GM21381 (cell line): ENCODE data around the gene NPAS1.
"Not testable (repeated sequence)": the region's sequence is repeated elsewhere in the genome, so short reads cannot be mapped to it uniquely, and the experiment has no call there.

Experiments
- ATAC-seq: cut with Tn5 transposase; IDR thresholded peaks from one replicate; pipeline ENCODE4 v1.9.1; 2021; ENCODE audit warnings: mild to moderate bottlenecking, moderate library complexity; ENCODE audit not compliant: unreplicated experiment

The NPAS1 gene

DNA sequence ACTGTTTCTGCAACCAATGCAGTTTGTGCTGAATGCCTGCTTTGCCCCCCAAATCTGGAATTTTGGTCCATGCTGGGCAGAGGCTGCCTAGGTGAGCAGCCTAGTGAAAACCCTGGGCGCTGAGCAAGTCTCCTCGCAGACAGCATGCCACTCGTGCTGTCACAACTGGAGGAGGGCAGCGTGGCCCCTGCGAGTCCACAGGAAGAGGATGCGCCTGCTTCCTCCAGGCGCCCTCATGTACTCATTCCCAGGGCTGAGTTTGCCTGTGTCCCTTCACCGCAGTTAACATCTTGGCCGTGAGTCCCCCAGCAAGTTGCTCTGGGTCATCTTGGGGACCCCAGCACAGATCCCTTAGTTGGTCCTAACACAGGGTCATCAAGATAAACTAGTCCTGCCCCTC, 55.0 kb downstream of the NPAS1 start:
- ATAC-seq = no peak

DNA sequence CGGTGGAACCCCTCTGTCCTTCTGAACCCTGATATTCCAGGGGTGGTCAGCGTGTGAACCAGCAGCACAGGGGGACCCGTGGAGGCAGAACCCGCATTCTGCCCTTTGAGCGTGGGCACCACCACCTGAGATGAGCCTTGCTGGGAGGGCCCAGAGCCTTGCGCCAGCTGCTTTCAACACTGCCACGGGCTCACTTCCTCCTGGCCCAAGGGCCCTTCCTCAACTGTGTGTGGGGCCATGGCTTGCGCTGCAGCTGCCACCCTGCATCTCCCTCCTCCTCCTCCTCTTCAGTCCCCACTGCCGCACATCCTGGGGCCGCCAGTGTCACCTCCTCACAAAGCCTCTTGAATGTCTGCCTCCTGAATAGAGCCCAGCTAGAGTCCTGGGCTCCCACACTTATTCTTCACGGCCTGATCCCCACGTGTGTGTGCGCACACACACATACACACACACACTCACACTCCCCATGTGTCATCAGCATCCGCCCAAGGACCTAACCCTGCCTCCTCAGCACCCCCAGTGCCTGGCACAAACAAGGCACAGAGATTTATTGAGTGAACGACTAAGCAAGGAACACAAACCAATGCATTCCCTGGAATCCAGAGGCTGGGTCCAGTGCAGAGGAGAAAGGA, 55.7 kb downstream of the NPAS1 start:
- no peak for ATAC-seq

DNA sequence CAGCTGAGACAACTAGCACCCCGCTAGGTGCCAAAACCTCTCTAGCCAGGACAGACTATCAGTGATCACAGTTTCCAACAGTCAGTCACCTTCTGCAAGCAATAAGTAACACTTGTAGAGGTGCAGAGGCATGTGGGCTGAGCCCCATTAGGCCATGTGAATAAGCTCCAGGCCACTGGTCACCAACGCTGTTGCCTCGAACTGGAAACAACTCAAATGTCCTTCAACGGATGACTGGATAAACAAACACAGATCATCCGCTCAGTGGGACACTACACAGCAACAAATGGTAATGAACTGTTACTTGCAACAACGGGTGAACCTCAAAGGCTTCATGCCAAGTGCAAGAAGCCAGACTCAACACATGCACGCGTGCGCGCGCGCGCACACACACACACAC, 56.3 kb downstream of the NPAS1 start:
- ATAC-seq = no peak

DNA sequence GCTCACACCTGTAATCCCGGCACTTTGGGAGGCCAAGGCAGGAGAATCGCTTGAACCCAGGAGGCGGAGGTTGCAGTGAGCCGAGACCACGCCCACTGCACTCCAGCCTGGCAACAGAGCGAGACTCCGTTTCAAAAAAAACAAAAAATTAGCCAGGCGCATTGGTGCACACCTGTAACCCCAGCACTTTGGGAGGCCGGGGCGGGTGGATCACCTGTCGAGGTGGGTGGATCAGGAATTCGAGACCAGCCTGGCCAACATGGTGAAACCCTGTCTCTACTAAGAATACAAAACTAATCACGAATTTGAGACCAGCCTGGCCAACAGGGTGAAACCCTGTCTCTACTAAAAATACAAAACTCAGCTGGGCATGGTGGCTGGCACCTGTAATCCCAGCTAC, 58.7 kb downstream of the NPAS1 start:
- ATAC-seq = not testable (repeated sequence)

DNA sequence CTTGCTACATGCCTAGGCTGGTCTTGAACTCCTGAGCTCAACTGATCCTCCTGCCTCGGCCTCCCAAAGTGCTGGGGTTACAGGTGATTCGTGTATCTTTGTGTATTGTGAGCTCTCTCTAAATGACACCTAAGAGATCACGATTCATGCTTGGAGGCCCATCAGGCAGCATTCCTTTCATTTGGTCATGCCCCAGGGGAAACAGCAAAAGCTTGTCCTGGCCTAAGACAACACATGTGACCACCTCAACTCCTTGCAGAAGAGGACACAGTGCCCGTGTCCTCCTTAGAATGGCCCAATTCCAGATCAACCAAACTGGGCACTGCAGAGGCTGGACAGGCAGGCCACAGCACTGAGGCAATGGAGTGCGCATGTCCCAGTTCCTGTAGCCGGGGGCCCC, 61.5 kb downstream of the NPAS1 start:
- ATAC-seq = no peak

DNA sequence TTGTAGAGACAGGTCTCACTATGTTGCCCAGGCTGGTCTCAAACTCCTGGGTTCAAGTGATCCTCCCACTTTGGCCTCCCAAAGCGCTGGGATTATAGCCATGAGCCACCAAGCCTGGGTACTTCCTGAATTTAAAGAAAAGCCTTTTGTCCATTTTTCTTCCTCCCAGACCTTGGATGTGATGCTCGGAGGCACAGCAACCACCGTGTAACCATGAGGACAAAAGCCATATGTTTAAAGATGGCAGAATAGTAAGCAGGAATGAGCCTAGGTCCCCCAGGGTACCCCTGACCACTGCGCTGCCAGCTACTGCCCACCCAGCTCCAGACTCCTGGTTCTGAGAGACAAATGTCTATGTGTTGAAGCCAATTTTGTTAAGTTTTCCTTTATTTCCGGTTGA, 62.9 kb downstream of the NPAS1 start:
- ATAC-seq = no peak

DNA sequence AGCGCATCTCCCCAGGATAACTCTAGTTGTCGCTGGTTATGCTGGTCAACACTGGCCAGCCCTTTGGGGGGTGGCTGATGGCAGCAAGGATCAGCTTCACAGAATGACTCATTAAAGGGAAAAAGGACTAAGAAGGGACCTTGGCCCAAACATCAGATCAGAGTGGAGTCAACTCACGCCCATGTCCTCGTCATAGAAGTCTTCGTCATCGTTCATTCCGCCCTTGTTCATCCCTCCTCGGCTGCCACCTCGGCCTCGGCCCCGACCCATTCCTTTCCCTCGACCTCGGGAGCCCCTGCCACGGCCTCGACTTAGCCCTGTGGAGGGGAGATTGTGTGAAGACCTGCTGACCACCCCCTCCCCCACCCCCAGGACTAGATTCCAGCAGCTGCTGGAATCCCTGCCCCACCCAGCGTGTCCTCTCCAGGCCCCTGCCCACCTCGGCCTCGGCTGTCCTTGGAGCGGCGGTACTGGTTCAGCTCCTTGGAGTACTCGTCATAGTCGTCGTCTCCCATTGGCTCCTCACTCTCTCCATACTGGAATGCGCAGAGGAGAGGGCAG, 65.3 kb downstream of the NPAS1 start:
- ATAC-seq = no peak

DNA sequence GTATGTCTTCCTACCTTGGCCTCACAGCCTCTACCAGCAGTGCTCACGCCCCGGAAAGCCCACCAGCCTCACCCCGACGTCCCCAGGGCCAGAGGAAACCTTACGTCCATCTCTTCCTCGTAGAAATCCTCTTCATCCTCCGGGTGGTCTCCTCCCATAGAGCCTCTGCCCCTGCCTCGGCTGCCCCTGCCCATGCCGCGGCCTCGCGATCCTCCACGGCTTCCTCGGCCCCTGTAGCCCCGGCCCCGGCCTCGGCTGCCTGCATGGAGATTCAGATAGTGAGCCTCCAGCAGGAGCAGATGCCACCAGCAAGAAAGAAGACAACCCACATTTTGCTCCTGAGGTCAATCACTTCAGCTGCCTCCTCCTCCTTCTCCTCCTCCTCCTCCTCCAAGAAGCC, 66.6 kb downstream of the NPAS1 start:
- ATAC-seq = no peak

DNA sequence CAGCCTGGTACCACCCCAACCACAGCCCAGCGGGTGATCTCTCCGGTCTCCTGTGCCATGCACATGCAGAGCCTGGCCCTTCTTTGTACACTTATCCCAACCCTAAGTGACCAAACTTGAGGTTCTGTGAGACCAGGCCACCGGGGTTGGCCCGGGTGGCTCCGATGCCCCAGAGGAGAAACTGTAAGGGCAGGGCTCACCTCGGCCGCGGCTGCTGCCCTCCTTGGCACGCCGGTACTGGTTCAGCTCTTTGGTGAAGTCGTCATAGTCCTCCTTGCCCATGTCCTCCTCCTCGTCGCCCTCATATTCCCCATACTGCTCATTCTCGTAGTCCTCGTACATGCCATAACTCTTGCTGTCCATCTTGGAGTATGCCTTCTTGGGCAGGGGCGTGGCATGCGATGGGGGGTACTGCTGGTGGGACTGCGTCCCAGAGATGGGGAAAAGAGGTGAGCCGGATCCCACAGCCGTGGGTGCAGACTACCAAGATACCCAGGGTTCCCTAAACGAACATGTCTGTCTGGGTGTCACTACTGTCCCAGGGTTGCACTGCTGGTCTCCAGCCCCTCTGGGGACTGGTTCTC, 70.2 kb downstream of the NPAS1 start:
- no peak for ATAC-seq

DNA sequence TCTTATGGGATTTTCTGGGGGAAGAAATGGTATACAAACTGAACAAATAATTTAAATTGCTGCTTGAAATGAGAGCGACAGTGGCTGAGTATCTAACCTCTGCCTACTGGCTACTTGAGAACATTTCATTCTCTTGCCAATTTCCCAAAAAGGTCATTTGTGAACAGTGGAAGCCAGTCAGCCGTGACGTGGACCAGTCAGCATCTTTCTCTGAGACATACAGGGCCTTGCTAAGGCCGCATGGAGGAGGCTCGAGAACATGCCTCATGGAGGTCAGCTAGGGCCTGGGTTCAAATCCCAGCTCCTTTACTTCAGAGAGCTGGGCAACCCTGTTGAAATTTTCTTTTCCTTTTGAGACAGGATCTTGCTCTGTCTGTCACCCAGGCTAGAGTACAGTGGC, 73.6 kb downstream of the NPAS1 start:
- ATAC-seq = peak; percentile 7

DNA sequence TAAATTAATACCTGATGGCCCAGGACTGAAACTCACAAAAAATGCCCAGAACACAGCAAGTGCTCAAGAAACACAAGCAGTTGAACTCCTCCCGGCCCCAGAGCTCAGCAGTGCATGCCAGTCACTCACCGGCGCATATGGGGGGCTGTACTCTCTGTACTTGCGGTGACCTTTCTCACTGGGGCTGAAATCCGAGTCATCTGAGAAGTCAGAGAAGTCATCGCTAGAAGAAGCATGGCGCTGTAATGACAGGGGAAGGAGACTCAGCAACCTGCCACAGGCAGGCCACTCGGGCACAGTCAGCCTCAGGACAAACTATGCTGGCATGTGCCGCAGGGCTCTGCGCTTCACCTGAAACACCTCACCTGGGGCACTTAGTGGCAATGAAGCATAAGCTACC, 74.2 kb downstream of the NPAS1 start:
- ATAC-seq = peak; percentile 52

DNA sequence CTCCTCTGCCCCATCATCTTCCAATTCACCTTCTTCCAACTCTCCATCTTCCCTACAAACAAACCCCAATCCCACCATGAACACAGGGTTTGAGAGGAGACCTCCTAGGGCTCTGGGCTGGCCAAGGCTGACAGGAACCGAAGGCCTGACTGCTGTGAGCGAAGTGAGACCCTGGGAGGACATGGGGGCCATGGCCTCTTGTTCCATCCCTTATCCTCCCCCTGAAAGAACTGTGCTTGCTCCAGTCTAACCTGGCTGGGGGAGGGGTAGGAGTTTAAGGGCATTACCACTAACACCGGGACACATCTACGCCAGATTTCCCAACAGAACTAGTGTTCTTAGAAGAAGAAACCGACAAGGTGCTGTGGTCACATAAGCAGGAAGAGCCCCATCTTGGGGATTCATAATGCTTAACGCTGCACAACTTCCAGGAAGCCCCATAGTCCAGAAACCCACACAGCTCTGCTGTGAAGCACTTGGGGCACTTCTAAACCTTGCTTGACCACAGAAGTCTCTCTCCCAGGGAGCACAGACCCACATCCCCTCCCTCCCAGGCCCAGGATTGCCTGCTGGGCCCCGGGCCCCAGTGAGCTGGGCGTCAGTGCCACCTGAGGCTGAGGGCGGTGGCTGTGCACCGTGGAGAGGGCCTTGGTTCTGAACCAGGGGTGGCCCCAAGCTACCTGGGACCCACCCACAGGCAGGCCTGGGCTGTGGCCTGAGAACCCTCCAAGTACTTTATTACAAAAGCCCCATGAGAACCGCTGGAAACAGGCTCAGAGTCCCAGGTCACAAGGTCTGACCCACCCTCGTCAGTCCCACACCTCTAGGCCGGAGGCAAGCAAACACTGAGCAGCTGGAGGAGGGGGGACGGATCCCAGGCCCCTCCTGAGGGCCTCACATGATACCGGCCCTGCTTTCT, 75.2 kb downstream of the NPAS1 start:
- no peak for ATAC-seq
